Astrocyte of the cerebellum (primary cell): ENCODE measurements around the gene GPHN.

Source experiments
- DNase-seq: peaks from one replicate; pipeline ENCODE4 v3.0.0-alpha.2; 2011; ENCODE audit warnings: low read depth
- H3K4me3 ChIP-seq: 2 replicates; pipeline ENCODE4 v1.5.1; 2011; ENCODE audit warnings: mild to moderate bottlenecking, low read depth, low read length, moderate library complexity
- CTCF ChIP-seq: IDR thresholded peaks from 2 replicates; pipeline ENCODE4 v1.5.1; 2012; ENCODE audit warnings: low read length, low read depth, moderate library complexity, mild to moderate bottlenecking; ENCODE audit errors: missing control alignments
- in situ Hi-C: cut with HindIII; loops from 2 replicates; pipeline ENCODE4 v1.10.0; 2017; ENCODE audit warnings: low sequenced_read_pairs

GPHN gene

GRCh38 chr14:66473223-66473622, 34.7 kb upstream of the GPHN start:
- H3K4me3 ChIP-seq = no peak overlapping the region
- in situ Hi-C loops = no loop called here
- no peak for DNase-seq
- no peak for TF ChIP-seq CTCF

GRCh38 chr14:66476964-66477363, 31.0 kb upstream of the GPHN start:
- no peak for DNase-seq
- in situ Hi-C loops = loop anchor here (25.0 kb wide), 1 partner anchor 635 kb away; no protein-coding TSS in a partner anchor
- TF ChIP-seq CTCF = no peak
- no peak overlapping the region for H3K4me3 ChIP-seq

- no peak for DNase-seq
- H3K4me3 ChIP-seq = no peak overlapping the region
- in situ Hi-C loops = loop anchor here (25.0 kb wide), 1 partner anchor 635 kb away; no protein-coding TSS in a partner anchor
- TF ChIP-seq CTCF = no peak
Observed at GRCh38 chr14:66477567-66477966, 30.4 kb upstream of the GPHN start.

DNA sequence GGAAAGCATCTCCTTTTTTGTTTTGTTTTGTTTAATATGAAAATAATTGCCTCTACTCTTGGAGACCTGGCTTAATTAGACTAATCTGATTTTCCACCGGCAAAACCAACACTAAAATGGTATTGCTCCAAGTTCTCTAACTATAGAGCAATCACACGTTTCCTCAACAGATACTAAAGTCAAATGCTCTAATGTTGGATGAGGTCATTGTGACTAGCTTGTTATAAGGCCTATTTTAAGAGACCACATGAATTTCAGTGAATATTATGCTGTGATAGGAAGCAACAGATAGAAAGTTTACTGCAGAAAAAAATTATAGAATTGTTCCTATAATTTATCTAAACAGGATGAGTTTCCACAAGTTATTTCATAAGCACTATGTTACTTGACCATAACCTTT, 25.1 kb upstream of the GPHN start:
- H3K4me3 ChIP-seq = no peak overlapping the region
- TF ChIP-seq CTCF = no peak
- in situ Hi-C loops = loop anchor here (25.0 kb wide), 1 partner anchor 629 kb away; no protein-coding TSS in a partner anchor
- DNase-seq = no peak

GRCh38 chr14:66483322-66483721, 24.6 kb upstream of the GPHN start:
- TF ChIP-seq CTCF = no peak
- no peak overlapping the region for H3K4me3 ChIP-seq
- no peak for DNase-seq
- in situ Hi-C loops = loop anchor here (25.0 kb wide), 1 partner anchor 629 kb away; no protein-coding TSS in a partner anchor

DNA sequence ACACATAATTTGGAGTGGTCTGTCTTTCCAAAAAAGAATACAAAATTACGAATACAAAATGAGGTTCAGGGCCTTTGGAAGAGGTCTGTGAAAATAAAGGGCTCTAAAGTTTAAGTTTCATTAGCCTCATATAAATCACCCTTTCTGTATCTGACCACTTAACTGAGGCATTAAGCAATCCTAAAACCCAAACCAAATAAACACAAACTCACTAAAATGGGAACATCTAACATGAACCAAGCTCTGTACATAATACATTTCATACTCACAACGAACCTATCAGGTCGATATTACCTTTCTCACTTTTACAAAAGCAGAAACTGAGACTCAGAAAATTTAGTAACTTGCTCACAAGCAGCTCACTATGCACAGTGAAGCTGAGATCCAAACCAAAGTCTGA, 22.9 kb upstream of the GPHN start:
- DNase-seq = no peak
- H3K4me3 ChIP-seq = no peak overlapping the region
- in situ Hi-C loops = loop anchor here (25.0 kb wide), 1 partner anchor 627 kb away; no protein-coding TSS in a partner anchor
- TF ChIP-seq CTCF = no peak
